Peyer's patch (tissue), 4 donors: ENCODE results near the gene PSORS1C2. TPM values are rescaled to one million over a fixed set of nuclear protein-coding genes. Genes with fewer than 3 reads are reported as not detected.

ENCODE experiments used
- DNase-seq, 3 donors: peaks; one replicate each; pipeline ENCODE4 v3.0.0-alpha.2; 2017 to 2019
- H3K27ac ChIP-seq, 4 donors: fragments of 200-600 bp; sonication (generic); one replicate each; pipeline ENCODE4 v1.5.1; 2016 to 2019
- H3K27me3 ChIP-seq, 2 donors: fragments of 200-600 bp; sonication (generic); one replicate each; pipeline ENCODE4 v1.5.1; 2019
- H3K36me3 ChIP-seq, 3 donors: fragments of 200-600 bp; sonication (generic); one replicate each; pipeline ENCODE4 v1.5.1; 2016 to 2019
- H3K4me1 ChIP-seq, 4 donors: fragments of 200-600 bp; sonication (generic); one replicate each; pipeline ENCODE4 v1.5.1; 2016 to 2019
- H3K4me3 ChIP-seq, 4 donors: fragments of 200-600 bp; sonication (generic); 1 replicate in 3 of 4; 2 replicates in 1 of 4; pipeline ENCODE4 v1.5.1; 2016 to 2019; ENCODE audit warnings: mild to moderate bottlenecking in 1 of 4
- H3K9me3 ChIP-seq, 4 donors: fragments of 200-600 bp; sonication (generic); one replicate each; pipeline ENCODE4 v1.5.1; 2016 to 2019; ENCODE audit warnings: mild to moderate bottlenecking in 1 of 4
- CTCF ChIP-seq, 6 experiments: fragments of 450-650 bp in 4 of 6; fragments of 200-600 bp in 2 of 6; sonication (generic) in 1 of 6; IDR thresholded peaks; one replicate each; pipeline ENCODE4 v1.5.1; 2017 to 2019; ENCODE audit warnings: antibody characterized with exemption in 6 of 6, mild to moderate bottlenecking in 3 of 6, moderate library complexity in 1 of 6
- POLR2A ChIP-seq, 2 donors: fragments of 450-650 bp; IDR thresholded peaks; one replicate each; pipeline ENCODE4 v1.5.1; 2017; ENCODE audit warnings: antibody characterized with exemption in 2 of 2, mild to moderate bottlenecking in 2 of 2, moderate library complexity in 2 of 2
- total RNA-seq, 4 donors: library from RNA; depleted of rRNA; stranded (reverse); fragments of >200 nt; gene quantifications; one replicate each; pipeline ENCODE4 v1.1.0, GENCODE V29; 2016

The PSORS1C2 gene
- total RNA-seq, 4 donors from 2014 or later = not detected

DNA sequence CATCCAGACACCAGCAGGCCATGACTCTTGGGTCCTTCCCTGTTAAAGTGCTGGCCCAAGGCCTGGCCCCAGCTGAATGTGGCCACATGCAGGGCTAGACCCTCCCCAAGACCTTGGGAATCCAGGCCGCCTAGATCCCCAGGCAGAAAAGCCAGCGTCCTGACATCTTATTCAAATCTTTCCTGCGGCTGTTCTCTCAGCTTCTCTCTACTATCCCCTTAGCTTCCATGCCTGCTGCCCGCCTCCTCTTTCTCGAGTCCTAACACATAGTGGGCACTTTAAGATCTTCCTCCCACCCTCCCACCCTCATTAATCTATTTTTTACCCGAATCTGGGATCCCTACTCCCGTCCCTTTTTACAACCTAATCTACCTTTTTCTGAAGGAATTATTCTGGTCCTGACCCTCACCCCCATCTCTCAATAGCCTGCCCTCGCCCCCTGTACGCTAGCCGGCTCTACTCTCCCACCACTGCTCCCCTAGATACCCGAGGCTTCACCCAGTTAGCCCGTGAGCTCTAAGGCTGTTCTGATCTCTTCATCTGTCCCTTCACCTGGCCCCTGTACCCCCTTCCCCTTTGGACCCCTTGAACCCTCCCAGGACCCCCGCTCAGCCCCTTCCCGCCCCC is 18.8 kb upstream of the PSORS1C2 start, which contains the start of gene CCHCR1:
Gene CCHCR1 (minus strand): TSS at position 290 of the 627 bp plus-strand sequence. CDS start 202 bp downstream, at position 88.
- Histone ChIP-seq H3K9me3 (no peaks in the 10 kb centered on the region), H3K27me3 (no peaks in the 10 kb centered on the region), H3K27ac (peak within 1 kb of the TSS; percentile 55 to 85 (median 75)), H3K36me3 (peaks cover 0 to 13% (median 0%) of the 10 kb centered on the region in 3 donors), H3K4me3 (peak within 1 kb of the TSS; percentile 61 to 75 (median 66)), H3K4me1 (peaks cover 0 to 22% (median 11%) of the 10 kb centered on the region in 4 donors)
- TF ChIP-seq CTCF (IDR thresholded peaks at IDR 0.05) = no peak
- TF ChIP-seq POLR2A (IDR thresholded peaks at IDR 0.05) = no peak
- no peak for DNase-seq

- Histone ChIP-seq H3K27ac (no peak overlapping the region), H3K27me3 (no peaks in the 10 kb centered on the region), H3K9me3 (no peaks in the 10 kb centered on the region), H3K36me3 (peaks cover 0 to 8% (median 0%) of the 10 kb centered on the region in 3 donors), H3K4me3 (no peak overlapping the region), H3K4me1 (peaks cover 0 to 22% (median 11%) of the 10 kb centered on the region in 4 donors)
- DNase-seq = no peak
- TF ChIP-seq CTCF (IDR thresholded peaks at IDR 0.05) (no peak), POLR2A (IDR thresholded peaks at IDR 0.05) (no peak)
Observed at GRCh38 chr6:31156641-31157040, 17.8 kb upstream of the PSORS1C2 start.

GRCh38 chr6:31154436-31154835 is 15.6 kb upstream of the PSORS1C2 start:
- H3K4me3 ChIP-seq = no peak overlapping the region
- H3K4me1 ChIP-seq = peaks cover 0 to 19% (median 9%) of the 10 kb centered on the region in 4 donors
- H3K27ac ChIP-seq = no peak overlapping the region
- no peak for TF ChIP-seq CTCF (IDR thresholded peaks at IDR 0.05)
- TF ChIP-seq POLR2A (IDR thresholded peaks at IDR 0.05) = no peak
- no peaks in the 10 kb centered on the region for H3K9me3 ChIP-seq
- peaks cover 0 to 16% (median 0%) of the 10 kb centered on the region in 3 donors for H3K36me3 ChIP-seq
- H3K27me3 ChIP-seq = no peaks in the 10 kb centered on the region
- no peak for DNase-seq

- no peak for TF ChIP-seq CTCF (IDR thresholded peaks at IDR 0.05)
- TF ChIP-seq POLR2A (IDR thresholded peaks at IDR 0.05) = no peak
- Histone ChIP-seq H3K4me1 (peaks cover 0 to 9% (median 4%) of the 10 kb centered on the region in 4 donors), H3K36me3 (peaks cover 0 to 16% (median 0%) of the 10 kb centered on the region in 3 donors), H3K4me3 (no peak overlapping the region), H3K9me3 (no peaks in the 10 kb centered on the region), H3K27ac (no peak overlapping the region), H3K27me3 (no peaks in the 10 kb centered on the region)
- DNase-seq = no peak
Observed at GRCh38 chr6:31152781-31153180, 13.9 kb upstream of the PSORS1C2 start.

GRCh38 chr6:31149827-31150447 is 11.1 kb upstream of the PSORS1C2 start:
- TF ChIP-seq POLR2A (IDR thresholded peaks at IDR 0.05) = no peak
- TF ChIP-seq CTCF (IDR thresholded peaks at IDR 0.05) = no peak
- no peak for DNase-seq
- Histone ChIP-seq H3K27ac (no peak overlapping the region), H3K27me3 (no peaks in the 10 kb centered on the region), H3K4me3 (no peak overlapping the region), H3K36me3 (peaks cover 0 to 16% (median 0%) of the 10 kb centered on the region in 3 donors), H3K4me1 (peaks cover 0 to 7% (median 0%) of the 10 kb centered on the region in 4 donors), H3K9me3 (no peaks in the 10 kb centered on the region)
